ENCODE measurements around the gene PPP1R2B.

Gene PPP1R2B

DNA sequence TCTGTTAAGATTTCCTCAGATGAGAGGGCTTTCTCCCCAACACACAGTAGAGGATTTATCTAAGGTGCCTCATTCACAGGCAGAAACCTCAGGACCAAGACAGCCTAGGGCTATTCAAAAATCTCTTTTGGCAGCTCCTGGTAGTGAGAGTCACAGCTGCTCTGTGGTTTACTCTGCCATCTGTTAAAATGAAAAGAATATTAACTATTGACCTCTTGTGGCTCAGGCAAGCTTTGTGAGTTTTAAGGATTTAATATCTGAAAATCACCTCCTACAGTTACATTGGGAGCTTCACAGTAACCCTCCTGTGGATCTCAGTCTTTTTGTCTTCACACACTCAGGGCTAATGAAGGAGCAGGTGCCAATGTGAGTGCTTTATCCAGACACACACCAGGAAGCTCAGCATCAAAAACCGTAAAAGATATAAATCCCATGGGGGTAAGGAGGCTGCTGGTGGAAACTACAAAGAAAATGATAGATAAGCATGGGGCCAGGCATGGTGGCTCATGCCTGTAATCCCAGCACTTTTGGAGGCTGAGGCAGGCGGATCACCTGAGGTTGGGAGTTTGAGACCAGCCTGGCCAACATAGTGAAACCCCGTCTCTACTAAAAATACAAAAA, 29.7 kb downstream of the PPP1R2B start:
- no peak for DNase-seq

DNA sequence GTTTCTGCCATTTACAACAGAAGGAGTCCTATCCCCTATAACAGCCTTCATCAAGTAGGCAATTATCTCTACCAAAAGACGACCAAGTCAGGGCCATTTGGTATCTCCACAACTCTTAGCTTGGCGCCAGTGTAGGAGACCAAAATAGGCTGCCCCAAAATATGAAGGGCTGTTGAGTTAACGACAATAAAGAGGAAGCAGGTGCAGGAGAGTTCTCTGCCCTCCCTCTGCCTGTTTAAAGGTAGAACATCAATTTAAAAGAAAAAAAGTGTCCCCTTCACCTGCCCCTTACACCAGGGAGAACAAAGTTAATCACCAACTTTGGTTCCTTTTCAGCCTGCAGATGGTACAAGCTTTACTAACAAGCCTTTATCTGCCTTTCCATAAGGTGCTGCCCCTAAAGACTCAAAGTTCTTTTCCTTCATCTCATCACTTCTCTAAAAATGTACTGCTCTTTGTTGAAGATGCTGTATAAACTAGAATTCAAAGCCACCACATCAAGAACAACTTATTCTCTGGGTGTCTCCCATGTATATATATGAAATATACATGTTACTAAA, 33.3 kb downstream of the PPP1R2B start:
- no peak for DNase-seq

DNA sequence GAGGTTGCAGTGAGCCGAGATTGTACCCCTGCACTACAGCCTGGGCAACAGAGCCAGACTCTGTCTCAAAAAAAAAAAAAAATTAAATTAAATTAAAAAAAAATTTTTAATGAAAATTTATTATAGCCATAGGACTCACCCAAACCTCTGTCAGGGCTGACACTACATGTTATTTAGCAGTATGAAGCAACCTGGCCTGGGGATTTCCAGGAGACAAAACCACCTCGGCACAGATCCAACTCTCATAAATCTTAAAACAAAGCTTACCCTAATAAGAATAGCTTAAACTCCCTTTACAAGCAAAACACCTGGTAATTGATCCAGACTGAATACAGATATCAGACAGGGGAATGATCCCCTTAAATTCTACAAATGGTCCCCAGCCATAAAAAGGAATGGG, 38.4 kb downstream of the PPP1R2B start:
- DNase-seq = no peak

DNA sequence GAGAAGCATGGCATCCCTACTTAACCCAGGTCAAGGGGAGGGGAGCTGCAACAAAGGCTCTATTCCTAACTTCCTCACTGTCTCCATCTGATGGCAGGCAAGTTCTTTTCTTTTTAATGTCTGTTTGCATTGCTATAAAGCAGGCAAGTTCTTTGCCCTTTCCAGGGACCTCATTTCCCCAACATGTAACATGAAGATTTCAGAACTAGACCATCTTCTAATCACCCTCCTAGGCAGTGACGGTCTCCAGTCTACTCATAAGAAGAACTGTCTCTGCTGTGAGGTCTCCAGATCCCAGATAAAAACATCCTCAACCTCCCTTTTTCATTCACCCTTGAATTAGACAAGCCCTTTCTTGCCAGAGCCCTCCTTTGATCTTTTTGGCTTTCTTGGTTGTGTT, 42.1 kb downstream of the PPP1R2B start:
- no peak for DNase-seq

DNA sequence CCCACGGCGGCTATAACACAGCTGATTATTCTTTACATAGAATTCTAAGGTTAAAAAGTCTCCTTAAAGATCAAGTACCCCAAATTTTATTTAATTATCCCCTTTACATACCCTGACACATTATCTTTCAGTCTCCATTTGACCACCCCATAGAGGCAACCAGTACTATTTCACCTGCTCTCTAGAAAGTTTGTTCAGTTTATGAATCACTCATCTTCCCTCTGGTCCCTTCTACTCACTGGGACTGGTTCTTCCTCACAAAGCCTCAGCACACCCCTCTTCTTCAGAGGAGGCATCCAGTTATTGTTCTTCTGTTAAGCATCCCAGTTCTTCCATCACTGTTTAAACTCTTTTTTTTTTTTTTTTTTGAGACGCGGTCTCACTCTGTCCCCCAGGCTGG, 42.8 kb downstream of the PPP1R2B start:
- DNase-seq = no peak

DNA sequence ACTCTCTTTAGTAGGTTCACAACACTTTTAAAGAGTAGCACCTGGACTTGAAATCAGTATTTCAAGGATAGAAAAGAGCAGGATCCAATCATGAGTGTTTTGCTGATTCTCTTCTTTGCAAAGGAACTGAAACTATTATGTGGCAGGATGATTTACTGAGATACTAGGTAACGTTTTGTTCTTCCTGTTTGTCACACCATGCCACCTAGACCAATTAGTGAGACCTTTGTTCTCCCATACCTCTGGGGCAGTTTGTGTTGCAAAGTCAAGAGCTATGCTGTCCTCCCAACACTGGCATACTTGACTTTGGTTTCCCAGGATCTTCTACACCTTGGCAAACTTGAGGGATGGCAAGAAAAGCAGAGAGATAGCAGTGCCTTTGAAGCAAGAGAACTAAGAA, 43.4 kb downstream of the PPP1R2B start:
- no peak for DNase-seq

DNA sequence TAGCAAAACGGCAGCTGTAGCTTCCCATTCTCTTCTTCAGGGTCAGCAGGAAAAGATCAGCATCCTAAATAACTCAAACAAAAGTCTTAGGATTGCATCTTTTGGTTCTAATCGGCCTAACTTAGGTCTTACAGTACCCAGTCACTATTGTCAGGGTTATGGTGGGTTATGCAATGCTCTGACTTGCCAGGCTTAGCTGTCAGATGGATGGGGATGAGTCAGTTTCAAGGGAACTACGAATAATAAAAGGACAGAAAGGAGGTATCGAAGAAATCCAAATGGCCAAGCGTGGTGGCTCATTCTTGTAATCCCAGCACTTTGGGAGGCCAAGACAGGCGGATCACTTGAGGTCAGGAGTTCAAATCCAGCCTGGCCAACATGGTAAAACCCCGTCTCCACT, 46.5 kb downstream of the PPP1R2B start:
- DNase-seq = no peak
